ENCODE measurements around the gene NTNG1. TPM values are rescaled to one million over a fixed set of nuclear protein-coding genes. Genes with fewer than 3 reads are reported as not detected.

NTNG1 gene
- total and polyA plus RNA-seq, 12 donors = 0.13 to 4.6 (median 2.8) TPM; not detected in 2

GRCh38 chr1:107523736-107524135, 382.9 kb downstream of the NTNG1 start:
- no peak overlapping the region for H3K4me3 ChIP-seq
- no peaks in the 10 kb centered on the region for H3K4me1 ChIP-seq (replicated peaks in 1 of 2)
- no peaks in the 10 kb centered on the region for H3K9me3 ChIP-seq (replicated peaks in 1 of 3)
- H3K27ac ChIP-seq = no peak overlapping the region
- intact Hi-C loops (cut with DNase I) = no loop called here
- H3K36me3 ChIP-seq (replicated peaks in 1 of 2) = no peaks in the 10 kb centered on the region
- WGBS, 4 donors = 49 to 67% (median 59%) methylated on average over 4 of the region's 4 CpGs
- TF ChIP-seq, protein P1, sequence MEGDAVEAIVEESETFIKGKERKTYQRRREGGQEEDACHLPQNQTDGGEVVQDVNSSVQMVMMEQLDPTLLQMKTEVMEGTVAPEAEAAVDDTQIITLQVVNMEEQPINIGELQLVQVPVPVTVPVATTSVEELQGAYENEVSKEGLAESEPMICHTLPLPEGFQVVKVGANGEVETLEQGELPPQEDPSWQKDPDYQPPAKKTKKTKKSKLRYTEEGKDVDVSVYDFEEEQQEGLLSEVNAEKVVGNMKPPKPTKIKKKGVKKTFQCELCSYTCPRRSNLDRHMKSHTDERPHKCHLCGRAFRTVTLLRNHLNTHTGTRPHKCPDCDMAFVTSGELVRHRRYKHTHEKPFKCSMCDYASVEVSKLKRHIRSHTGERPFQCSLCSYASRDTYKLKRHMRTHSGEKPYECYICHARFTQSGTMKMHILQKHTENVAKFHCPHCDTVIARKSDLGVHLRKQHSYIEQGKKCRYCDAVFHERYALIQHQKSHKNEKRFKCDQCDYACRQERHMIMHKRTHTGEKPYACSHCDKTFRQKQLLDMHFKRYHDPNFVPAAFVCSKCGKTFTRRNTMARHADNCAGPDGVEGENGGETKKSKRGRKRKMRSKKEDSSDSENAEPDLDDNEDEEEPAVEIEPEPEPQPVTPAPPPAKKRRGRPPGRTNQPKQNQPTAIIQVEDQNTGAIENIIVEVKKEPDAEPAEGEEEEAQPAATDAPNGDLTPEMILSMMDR (IDR thresholded peaks at IDR 0.05) = no peak
- TF ChIP-seq POLR2A (IDR thresholded peaks at IDR 0.05) = no peak
- H3K27me3 ChIP-seq = no peaks in the 10 kb centered on the region
- no peak for DNase-seq

- no peaks in the 10 kb centered on the region for H3K4me1 ChIP-seq (replicated peaks in 1 of 2)
- H3K27me3 ChIP-seq = no peaks in the 10 kb centered on the region
- 60 to 83% (median 71%) methylated on average over 2 of the region's 2 CpGs for WGBS, 4 donors
- H3K27ac ChIP-seq = no peak overlapping the region
- no peak for TF ChIP-seq POLR2A (IDR thresholded peaks at IDR 0.05)
- TF ChIP-seq, protein P1 (IDR thresholded peaks at IDR 0.05) = no peak
- no peak for DNase-seq
- H3K9me3 ChIP-seq (replicated peaks in 1 of 3) = no peaks in the 10 kb centered on the region
- intact Hi-C loops (cut with DNase I) = no loop called here
- H3K4me3 ChIP-seq = no peak overlapping the region
- H3K36me3 ChIP-seq (replicated peaks in 1 of 2) = no peaks in the 10 kb centered on the region
Observed at GRCh38 chr1:107524301-107524700, 383.5 kb downstream of the NTNG1 start.

- 90 to 95% (median 93%) methylated on average over 1 of the region's 1 CpG for WGBS, 4 donors
- intact Hi-C loops (cut with DNase I) = no loop called here
Observed at GRCh38 chr1:107525145-107525544, 384.3 kb downstream of the NTNG1 start.

GRCh38 chr1:107525961-107526360, 385.1 kb downstream of the NTNG1 start:
- Histone ChIP-seq H3K27me3 (no peaks in the 10 kb centered on the region), H3K36me3 (replicated peaks in 1 of 2) (no peaks in the 10 kb centered on the region), H3K4me1 (replicated peaks in 1 of 2) (no peaks in the 10 kb centered on the region), H3K9me3 (replicated peaks in 1 of 3) (no peaks in the 10 kb centered on the region), H3K27ac (no peak overlapping the region), H3K4me3 (no peak overlapping the region)
- 79 to 97% (median 90%) methylated on average over 2 of the region's 2 CpGs for WGBS, 4 donors
- intact Hi-C loops (cut with DNase I) = no loop called here
- no peak for DNase-seq
- TF ChIP-seq POLR2A (IDR thresholded peaks at IDR 0.05) = no peak
- TF ChIP-seq, protein P1 (IDR thresholded peaks at IDR 0.05) = no peak

More at GRCh38 chr1:107525145-107525544, 384.3 kb downstream of the NTNG1 start:
- TF ChIP-seq, protein P1 (IDR thresholded peaks at IDR 0.05) = no peak
- TF ChIP-seq POLR2A (IDR thresholded peaks at IDR 0.05) = no peak
- Histone ChIP-seq H3K27me3 (no peaks in the 10 kb centered on the region), H3K27ac (no peak overlapping the region), H3K36me3 (replicated peaks in 1 of 2) (no peaks in the 10 kb centered on the region), H3K9me3 (replicated peaks in 1 of 3) (no peaks in the 10 kb centered on the region), H3K4me3 (no peak overlapping the region), H3K4me1 (replicated peaks in 1 of 2) (no peaks in the 10 kb centered on the region)
- DNase-seq = no peak
